ENCODE data around the gene MTPN.

DNA sequence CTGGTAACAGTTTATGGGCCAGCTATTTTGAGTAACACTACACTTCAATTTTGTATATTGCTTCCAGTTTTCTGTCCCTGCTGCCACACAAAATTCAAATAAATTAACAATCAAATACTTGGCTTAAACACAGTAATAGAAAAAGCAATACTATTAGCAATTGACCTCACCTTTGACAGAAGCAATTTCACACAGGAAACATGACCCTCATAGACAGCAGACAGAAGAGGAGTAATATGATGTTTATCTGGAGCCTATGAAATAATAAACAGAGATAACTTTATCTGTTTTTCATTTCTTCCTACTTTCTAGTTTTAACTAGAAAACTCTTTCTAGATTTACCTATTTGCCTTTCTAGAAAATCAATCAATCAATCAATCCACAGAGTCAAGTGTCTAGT, 26.7 kb downstream of the MTPN start:
- TF ChIP-seq, protein P1, sequence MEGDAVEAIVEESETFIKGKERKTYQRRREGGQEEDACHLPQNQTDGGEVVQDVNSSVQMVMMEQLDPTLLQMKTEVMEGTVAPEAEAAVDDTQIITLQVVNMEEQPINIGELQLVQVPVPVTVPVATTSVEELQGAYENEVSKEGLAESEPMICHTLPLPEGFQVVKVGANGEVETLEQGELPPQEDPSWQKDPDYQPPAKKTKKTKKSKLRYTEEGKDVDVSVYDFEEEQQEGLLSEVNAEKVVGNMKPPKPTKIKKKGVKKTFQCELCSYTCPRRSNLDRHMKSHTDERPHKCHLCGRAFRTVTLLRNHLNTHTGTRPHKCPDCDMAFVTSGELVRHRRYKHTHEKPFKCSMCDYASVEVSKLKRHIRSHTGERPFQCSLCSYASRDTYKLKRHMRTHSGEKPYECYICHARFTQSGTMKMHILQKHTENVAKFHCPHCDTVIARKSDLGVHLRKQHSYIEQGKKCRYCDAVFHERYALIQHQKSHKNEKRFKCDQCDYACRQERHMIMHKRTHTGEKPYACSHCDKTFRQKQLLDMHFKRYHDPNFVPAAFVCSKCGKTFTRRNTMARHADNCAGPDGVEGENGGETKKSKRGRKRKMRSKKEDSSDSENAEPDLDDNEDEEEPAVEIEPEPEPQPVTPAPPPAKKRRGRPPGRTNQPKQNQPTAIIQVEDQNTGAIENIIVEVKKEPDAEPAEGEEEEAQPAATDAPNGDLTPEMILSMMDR (conservative IDR thresholded peaks at IDR 0.05; ENCODE audit: low read depth, low read length), result no peak
- TF ChIP-seq EZH2 (IDR thresholded peaks at IDR 0.05; ENCODE audit: borderline replicate concordance, low read depth, low read length, poor library complexity, severe bottlenecking), result no peak

Measured in A673 (cell line).